Testis (tissue), 2 donors: ENCODE measurements around the gene ZNF273.

ENCODE experiments used
- CTCF ChIP-seq, 3 experiments: fragments of 450-650 bp in 2 of 3; fragments of 200-600 bp in 1 of 3; sonication (generic) in 1 of 3; IDR thresholded peaks; one replicate each; pipeline ENCODE4 v1.5.1; 2016 to 2019; ENCODE audit warnings: antibody characterized with exemption in 3 of 3, mild to moderate bottlenecking in 2 of 3, moderate library complexity in 1 of 3
- POLR2A ChIP-seq: fragments of 450-650 bp; IDR thresholded peaks from one replicate; pipeline ENCODE4 v1.6.1; 2017; ENCODE audit warnings: antibody characterized with exemption, mild to moderate bottlenecking, moderate library complexity

- TF ChIP-seq POLR2A (no peak), CTCF (IDR thresholded peaks at IDR 0.05) (no peak)
These were observed 19.8 kb upstream of the ZNF273 start for GRCh38 chr7:64883113-64883905.
